ENCODE measurements around the gene NAGK. TPM values are rescaled to one million over a fixed set of nuclear protein-coding genes. Genes with fewer than 3 reads are reported as not detected.
"Not testable (repeated sequence)": the region's sequence is repeated elsewhere in the genome, so short reads cannot be mapped to it uniquely, and the experiment has no call there.

The NAGK gene
- total RNA-seq, 2 donors from 2014 or later, result 46.6 to 125 TPM

DNA sequence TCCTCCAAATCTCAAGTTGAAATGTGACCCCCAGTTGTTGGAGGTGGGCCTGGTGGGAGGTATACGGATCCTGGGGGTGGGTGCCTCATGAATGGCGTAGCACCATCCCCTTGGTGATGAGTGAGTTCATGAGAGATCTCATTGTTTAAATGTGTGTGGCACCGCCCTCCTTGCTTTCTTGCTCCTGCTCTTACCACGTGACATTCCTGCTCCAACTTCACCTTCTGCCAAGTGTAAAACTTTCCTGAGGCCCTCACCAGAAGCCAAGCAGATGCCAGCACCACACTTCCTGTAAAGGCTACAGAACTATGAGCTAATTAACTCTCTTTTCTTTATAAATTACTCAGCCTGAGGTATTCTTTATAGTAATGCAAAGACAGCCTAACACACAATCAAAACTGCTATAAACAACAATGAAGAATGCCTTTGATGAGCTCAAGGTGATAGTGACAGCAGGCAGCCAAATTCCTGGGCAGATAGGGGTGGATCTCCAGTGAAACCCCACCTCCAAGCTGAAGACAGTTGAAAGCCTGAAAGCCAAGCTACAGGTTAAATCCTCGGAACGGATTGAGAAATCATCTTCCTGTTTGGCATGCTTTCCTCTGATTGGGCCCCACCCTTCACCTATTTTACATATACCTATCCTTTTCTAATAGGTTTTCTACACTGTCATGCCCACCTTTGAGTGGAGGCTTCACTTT lies 34.7 kb downstream of the NAGK start:
- DNase-seq (ENCODE audit: low spot score) (no peak), ATAC-seq (ENCODE audit: insufficient number of reproducible peaks, low FRiP score, low read depth) (no peak)
- Histone ChIP-seq H3K9me3 (no peaks in the 10 kb centered on the region), H3K27ac (no peak overlapping the region), H3K36me3 (no peaks in the 10 kb centered on the region), H3K4me3 (no peak overlapping the region), H3K27me3 (replicated peaks; ENCODE audit: insufficient read depth) (no peaks in the 10 kb centered on the region), H3K4me1 (ENCODE audit: control insufficient read depth in 1 of 2, low read depth in 2 of 2) (peaks cover 0 to 6% of the 10 kb centered on the region in 2 donors)
- TF ChIP-seq, protein P1, sequence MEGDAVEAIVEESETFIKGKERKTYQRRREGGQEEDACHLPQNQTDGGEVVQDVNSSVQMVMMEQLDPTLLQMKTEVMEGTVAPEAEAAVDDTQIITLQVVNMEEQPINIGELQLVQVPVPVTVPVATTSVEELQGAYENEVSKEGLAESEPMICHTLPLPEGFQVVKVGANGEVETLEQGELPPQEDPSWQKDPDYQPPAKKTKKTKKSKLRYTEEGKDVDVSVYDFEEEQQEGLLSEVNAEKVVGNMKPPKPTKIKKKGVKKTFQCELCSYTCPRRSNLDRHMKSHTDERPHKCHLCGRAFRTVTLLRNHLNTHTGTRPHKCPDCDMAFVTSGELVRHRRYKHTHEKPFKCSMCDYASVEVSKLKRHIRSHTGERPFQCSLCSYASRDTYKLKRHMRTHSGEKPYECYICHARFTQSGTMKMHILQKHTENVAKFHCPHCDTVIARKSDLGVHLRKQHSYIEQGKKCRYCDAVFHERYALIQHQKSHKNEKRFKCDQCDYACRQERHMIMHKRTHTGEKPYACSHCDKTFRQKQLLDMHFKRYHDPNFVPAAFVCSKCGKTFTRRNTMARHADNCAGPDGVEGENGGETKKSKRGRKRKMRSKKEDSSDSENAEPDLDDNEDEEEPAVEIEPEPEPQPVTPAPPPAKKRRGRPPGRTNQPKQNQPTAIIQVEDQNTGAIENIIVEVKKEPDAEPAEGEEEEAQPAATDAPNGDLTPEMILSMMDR (IDR thresholded peaks at IDR 0.05), result no peak

DNA sequence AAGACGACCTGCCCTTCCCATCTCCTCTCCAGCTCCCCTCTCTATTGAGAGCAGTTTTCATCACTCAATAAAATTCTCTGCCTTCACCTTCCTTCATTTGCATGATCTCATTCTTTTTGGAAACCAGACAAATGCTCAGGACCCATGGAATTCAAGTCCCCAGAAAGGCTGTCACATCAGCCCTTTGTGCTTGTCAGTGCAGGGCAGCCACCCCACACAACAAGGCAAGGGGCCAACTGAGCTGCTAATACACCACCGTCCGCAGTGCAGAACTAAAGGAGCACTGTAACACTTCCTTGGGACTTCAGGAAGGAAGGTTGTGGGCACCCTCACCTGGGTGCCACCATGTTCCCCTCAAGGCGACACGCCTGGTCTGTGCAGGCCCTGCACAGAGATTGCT lies 35.4 kb downstream of the NAGK start:
- Histone ChIP-seq H3K4me3 (no peak overlapping the region), H3K27me3 (replicated peaks; ENCODE audit: insufficient read depth) (no peaks in the 10 kb centered on the region), H3K4me1 (ENCODE audit: control insufficient read depth in 1 of 2, low read depth in 2 of 2) (peaks cover 0 to 6% of the 10 kb centered on the region in 2 donors), H3K36me3 (no peaks in the 10 kb centered on the region), H3K9me3 (no peaks in the 10 kb centered on the region), H3K27ac (no peak overlapping the region)
- TF ChIP-seq, protein P1 (IDR thresholded peaks at IDR 0.05), result no peak
- no peak for ATAC-seq (ENCODE audit: insufficient number of reproducible peaks, low FRiP score, low read depth)
- no peak for DNase-seq (ENCODE audit: low spot score)

GRCh38 chr2:71106463-71106862 lies 38.0 kb downstream of the NAGK start:
- not testable (repeated sequence) for H3K36me3 ChIP-seq; H3K27me3 ChIP-seq (replicated peaks; ENCODE audit: insufficient read depth); DNase-seq (ENCODE audit: low spot score); H3K9me3 ChIP-seq; H3K27ac ChIP-seq; H3K4me3 ChIP-seq; H3K4me1 ChIP-seq (ENCODE audit: control insufficient read depth in 1 of 2, low read depth in 2 of 2); ATAC-seq (ENCODE audit: insufficient number of reproducible peaks, low FRiP score, low read depth)

DNA sequence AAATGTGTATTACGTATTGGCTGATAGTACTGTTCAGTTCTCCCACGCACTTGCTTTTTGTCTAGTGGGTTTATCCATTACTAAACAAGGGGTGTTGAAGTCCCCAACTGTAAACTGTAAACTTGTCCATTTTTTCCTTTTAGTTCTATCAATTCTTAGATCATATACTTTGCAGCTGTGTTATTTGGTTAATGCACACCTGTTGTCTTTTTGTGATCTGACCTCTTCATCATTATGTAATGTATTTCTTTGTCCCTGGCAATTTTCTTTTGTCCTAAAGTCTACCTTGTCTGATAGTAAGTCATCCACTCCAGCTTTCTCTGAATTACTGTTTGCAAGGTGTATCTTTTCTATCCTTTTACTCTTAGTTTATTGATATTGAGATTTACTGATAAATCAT lies 39.6 kb downstream of the NAGK start:
- DNase-seq (ENCODE audit: low spot score) (no peak), ATAC-seq (ENCODE audit: insufficient number of reproducible peaks, low FRiP score, low read depth) (no peak)
- H3K4me1 ChIP-seq (ENCODE audit: control insufficient read depth in 1 of 2, low read depth in 2 of 2), result no peaks in the 10 kb centered on the region
- no peak overlapping the region for H3K27ac ChIP-seq
- no peaks in the 10 kb centered on the region for H3K9me3 ChIP-seq
- no peaks in the 10 kb centered on the region for H3K27me3 ChIP-seq (replicated peaks; ENCODE audit: insufficient read depth)
- TF ChIP-seq, protein P1 (IDR thresholded peaks at IDR 0.05), result no peak
- no peaks in the 10 kb centered on the region for H3K36me3 ChIP-seq
- H3K4me3 ChIP-seq, result no peak overlapping the region

- Histone ChIP-seq H3K36me3 (peaks cover 7% of the 10 kb centered on the region), H3K27ac (no peak overlapping the region), H3K9me3 (no peaks in the 10 kb centered on the region), H3K4me1 (ENCODE audit: control insufficient read depth in 1 of 2, low read depth in 2 of 2) (no peaks in the 10 kb centered on the region), H3K27me3 (replicated peaks; ENCODE audit: insufficient read depth) (no peaks in the 10 kb centered on the region), H3K4me3 (no peak overlapping the region)
- DNase-seq (ENCODE audit: low spot score) (no peak), ATAC-seq (ENCODE audit: insufficient number of reproducible peaks, low FRiP score, low read depth) (no peak)
- TF ChIP-seq, protein P1 (IDR thresholded peaks at IDR 0.05), result no peak
Observed at GRCh38 chr2:71113843-71114242, 45.4 kb downstream of the NAGK start.

GRCh38 chr2:71117063-71117462 lies 48.6 kb downstream of the NAGK start:
- DNase-seq (ENCODE audit: low spot score), result no peak
- Histone ChIP-seq H3K27ac (no peak overlapping the region), H3K9me3 (no peaks in the 10 kb centered on the region), H3K4me3 (no peak overlapping the region), H3K27me3 (replicated peaks; ENCODE audit: insufficient read depth) (no peaks in the 10 kb centered on the region), H3K36me3 (peaks cover 14% of the 10 kb centered on the region), H3K4me1 (ENCODE audit: control insufficient read depth in 1 of 2, low read depth in 2 of 2) (no peaks in the 10 kb centered on the region)
- TF ChIP-seq, protein P1 (IDR thresholded peaks at IDR 0.05), result no peak
- ATAC-seq (ENCODE audit: insufficient number of reproducible peaks, low FRiP score, low read depth), result no peak
